ENCODE results near the gene TNMD.

GRCh38 chrX:100600340-100600739 is 15.6 kb downstream of the TNMD start:
- TF ChIP-seq POLR2AphosphoS5 (IDR thresholded peaks at IDR 0.05; ENCODE audit: insufficient read depth in 1 of 2, low read depth in 1 of 2), result no peak
- TF ChIP-seq, protein P1, sequence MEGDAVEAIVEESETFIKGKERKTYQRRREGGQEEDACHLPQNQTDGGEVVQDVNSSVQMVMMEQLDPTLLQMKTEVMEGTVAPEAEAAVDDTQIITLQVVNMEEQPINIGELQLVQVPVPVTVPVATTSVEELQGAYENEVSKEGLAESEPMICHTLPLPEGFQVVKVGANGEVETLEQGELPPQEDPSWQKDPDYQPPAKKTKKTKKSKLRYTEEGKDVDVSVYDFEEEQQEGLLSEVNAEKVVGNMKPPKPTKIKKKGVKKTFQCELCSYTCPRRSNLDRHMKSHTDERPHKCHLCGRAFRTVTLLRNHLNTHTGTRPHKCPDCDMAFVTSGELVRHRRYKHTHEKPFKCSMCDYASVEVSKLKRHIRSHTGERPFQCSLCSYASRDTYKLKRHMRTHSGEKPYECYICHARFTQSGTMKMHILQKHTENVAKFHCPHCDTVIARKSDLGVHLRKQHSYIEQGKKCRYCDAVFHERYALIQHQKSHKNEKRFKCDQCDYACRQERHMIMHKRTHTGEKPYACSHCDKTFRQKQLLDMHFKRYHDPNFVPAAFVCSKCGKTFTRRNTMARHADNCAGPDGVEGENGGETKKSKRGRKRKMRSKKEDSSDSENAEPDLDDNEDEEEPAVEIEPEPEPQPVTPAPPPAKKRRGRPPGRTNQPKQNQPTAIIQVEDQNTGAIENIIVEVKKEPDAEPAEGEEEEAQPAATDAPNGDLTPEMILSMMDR (IDR thresholded peaks at IDR 0.05), result no peak

Data from vagina (tissue), 2 donors.